Cerebellar nuclear complex (tissue), 1 donor: ENCODE data around the gene TMEM63B.
"Not testable (repeated sequence)": the region's sequence is repeated elsewhere in the genome, so short reads cannot be mapped to it uniquely, and the experiment has no call there.

Source experiments
- DNase-seq, 2 experiments: peaks; one replicate each; lab custom pipeline; 2025; lab: John Stamatoyannopoulos, UW

TMEM63B gene

DNA sequence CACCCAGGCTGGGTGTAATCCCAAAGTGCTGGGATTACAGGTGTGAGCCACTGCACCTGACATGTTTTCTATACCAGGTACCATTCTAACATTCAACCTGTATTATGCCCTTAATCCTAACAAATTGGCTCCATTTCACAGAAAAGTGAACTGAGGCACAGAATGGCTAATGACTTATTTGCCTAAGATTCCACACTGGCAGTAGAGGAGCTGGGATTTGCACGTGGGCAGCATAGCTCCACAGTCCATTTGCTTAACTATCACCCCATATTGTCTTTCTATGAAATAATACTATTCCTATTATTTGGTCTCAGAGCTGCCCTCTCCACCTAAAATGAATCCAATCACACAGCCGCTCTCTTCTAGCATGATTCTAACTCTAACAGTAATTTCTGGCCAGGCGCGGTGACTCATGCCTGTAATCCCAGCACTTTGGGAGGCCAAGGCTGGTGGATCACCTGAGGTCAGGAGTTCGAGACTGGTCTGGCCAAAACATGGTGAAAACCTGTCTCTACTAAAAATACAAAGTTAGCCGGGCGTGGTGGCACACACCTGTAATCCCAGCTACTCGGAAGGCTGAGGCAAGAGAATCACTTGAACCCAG is 66.1 kb downstream of the TMEM63B start:
- DNase-seq, result no peak

DNA sequence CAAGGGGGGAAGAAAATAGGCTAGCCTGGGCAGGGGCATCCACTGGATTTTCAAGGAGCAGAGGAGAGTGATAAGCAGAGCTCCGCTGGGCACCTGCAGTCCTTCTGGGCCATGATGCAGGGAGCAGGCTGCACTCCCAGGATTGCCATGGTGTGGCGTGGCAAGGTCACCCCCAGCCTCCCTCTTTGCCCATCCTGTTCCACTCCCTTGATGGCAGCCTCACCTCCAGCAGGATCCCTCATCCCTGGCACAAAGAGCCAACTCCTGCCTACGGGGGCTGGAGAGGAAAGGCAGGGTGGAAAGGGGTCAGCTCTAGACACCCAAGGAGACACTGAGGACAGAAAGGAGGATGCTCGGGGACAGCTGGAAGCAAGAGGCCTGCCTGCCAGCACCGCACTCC is 67.0 kb downstream of the TMEM63B start:
- DNase-seq, result no peak

DNA sequence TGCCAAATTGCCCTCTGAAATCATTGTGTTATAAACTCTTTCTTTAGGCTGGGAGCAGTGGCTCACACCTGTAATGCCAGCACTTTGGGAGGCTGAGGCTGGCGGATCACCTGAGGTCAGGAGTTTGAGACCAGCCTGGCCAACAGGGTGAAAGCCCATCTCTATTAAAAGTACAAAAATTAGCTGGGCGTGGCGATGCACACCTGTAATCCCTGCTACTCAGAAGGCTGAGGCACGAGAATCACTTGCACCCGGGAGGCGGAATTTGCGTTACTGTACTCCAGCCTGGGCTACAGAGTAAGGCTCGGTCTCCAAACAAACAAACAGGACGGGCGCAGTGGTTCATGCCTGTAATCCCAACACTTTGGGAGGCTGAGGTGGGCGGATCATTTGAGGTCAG is 69.0 kb downstream of the TMEM63B start:
- not testable (repeated sequence) for DNase-seq

DNA sequence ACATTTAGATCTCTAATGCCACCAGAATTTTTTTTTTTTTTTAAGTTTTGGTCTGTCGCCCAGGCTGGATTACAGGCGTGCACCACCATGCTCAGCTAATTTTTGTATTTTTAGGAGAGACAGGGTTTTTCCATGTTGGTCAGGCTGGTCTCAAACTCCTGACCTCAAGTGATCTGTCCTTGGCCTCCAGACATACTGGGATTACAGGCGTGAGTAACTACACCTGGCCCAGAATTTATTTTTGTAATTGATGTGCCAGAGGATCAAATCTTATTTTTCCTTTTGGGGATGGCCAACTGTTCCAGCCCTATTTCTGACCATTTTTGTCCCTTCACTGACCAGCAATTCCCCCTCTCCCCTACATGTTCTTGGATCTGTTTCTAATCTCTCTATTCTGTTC is 71.3 kb downstream of the TMEM63B start:
- no peak for DNase-seq

DNA sequence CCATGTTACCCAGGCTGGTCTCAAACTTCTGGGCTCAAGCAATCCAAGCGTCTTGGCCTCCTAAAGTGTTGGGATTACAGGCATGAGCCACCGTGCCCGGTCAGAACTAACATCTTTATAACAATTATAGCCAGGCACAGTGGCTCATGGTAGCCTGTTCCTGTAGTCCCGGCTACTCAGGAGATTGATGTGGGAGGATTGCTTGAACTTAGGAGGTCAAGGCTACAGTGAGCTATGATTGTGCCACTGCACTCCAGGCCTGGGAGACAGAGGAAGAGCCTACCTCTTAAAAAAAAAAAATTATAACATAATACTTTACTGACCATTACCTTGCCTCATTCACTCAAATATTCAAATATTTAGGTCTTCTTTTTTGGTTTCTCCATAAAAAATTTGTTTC is 72.5 kb downstream of the TMEM63B start:
- DNase-seq, result no peak

DNA sequence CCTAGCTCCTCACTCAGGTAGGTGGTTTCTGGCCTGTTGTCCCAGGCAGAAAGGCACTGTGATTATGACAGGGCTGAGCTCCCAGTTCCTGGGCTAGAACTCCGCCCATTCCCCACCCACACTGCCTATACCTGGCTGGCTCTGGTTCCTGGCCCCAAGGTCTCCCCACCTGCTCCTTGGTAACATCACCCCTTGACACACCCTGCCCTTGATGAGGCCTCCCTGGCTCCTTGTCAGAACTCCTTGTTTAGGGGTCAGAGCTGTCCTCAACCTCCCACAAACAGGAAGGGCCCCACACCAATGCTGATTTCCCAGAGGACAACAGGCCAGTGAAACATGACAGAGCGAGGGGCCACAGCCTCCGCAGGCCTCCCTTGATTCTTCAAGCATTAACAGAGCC is 73.8 kb downstream of the TMEM63B start:
- DNase-seq, result no peak

DNA sequence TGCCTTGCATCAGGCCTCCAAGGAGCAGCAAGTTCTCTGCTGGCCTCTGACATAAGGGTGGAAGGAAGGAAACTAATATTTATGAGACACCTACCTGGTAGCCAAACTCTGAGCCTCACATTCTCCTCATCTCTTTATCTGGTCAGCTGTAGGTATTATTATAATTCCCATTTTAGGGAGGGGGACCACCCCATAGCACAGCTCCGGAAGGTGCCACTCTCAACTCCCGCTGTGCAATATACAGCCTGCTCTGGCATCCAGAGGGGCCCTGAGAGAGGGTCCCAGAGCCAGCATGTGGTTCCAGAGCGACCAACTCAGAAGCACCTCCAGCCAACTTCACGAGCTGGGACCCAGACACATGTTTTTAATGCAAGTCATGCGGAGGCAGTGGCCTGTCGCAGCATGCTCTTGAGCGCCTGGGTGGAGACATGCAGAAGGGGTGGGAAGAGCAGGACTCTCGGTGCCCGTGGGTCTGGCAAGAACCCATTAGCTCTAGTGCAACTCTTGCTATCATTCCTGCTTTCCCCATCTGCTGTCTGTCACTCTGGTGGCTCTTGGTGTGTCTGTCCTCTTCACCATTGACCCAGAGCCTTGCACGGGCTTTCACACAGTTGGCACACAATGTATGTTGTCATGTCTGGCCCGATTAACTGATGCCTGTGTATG is 74.4 kb downstream of the TMEM63B start:
- no peak for DNase-seq

DNA sequence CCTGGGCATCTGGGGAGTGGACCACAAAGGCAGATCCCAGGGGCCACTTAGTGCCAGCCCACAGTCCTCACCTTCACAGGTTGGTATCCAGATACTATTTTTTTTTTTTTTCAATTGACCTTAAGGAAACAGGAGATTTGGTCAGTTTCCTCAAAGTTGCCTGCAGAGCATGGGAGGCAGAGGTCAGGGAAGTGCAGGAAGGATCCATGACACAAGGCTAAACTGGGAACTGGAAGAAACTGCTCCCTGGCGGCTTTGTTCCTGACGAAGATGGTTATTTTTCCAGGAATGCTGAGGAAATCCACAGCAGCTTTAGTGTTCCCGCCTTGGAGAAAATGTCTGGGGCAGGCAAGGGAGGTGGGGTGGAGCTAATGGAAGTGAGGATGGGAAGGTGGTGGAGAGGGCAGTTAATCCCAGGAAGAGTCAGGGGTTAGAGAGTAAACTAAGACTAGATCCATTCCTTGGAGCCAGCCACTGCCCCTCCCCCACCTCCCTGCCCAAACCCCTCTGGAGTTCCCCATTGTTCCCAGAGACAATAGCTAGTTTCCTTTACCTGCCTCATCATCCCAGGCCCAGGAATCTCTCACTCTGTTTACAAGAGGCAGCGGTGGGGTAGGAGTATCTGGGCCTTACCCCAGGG is 75.1 kb downstream of the TMEM63B start:
- no peak for DNase-seq

DNA sequence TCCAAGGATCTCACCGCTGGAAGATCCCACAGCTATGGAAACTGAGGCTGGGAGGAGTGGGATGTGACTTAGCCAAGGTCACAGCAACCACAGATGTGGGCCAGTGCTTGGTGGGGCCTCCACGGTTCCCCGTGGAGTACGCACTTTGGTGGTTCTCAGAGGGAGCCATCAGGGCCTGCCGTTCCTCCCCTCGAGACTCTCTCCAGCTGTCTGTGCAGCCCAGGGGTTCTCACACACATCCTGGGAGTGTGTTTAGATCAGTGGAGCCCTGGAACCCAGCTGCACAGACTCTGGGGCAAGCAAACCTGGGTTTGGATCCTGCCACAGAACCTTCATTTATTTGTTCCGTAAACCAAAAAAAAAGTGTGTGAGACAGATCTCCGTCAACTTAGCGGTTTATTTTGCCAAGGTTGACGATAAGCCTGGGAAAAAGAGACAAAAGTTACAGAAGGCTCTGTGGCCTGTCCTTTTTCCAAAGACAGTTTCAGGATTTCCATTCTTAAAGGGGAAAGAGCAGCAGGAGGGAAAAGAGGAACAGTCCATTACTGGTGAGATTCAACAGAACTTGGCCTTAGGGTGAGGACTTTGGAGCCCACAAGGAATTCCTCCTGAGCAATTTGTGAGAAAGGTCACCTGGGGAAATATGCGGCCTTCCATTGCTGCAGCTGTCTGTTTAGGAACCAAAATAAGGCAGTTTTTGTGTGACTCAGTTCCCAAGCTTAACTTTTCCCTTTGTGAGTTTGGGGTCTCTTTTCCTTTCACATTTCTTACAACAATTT is 75.8 kb downstream of the TMEM63B start:
- DNase-seq, result no peak

DNA sequence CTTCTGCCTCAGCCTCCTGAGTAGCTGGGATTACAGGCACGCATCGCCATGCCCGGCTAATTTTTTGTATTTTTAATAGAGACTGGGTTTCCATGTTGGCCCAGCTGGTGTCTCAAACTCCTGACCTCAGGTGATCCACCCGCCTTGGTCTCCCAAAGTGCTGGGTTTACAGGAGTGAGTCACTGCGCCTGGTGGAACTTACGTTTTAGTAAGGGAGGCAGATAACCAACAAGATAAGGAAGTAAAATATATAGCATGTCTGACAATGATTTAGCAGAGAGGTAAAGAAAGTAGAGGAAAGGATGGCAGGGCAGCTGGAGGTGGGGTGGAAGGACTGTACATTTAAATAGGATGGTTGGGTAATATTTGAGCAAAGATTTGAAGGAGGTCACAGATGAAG is 76.6 kb downstream of the TMEM63B start:
- DNase-seq, result no peak
